ENCODE results near the gene SLC44A3.
"Not testable (repeated sequence)": the region's sequence is repeated elsewhere in the genome, so short reads cannot be mapped to it uniquely, and the experiment has no call there.

The SLC44A3 gene

DNA sequence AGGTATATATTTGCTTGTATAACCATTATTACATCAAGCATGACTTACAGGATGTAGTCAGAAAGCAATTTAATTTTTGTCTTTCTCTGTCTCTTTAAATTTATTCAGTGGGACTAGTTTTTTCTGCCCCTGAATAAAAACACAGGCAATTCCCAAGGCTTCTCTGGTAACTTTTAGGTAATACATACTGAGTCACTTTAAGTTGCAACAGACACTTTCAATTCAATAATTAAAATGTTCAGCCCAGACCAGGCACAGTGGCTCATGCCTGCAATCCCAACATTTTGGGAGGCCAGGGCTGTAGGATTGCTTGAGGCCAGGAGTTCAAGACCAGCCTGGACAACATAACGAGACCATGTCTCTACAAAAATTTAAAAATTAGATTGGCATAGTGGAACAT, 12.3 kb downstream of the SLC44A3 start:
- no peak for DNase-seq (ENCODE audit: low read depth, low spot score)
- no peak overlapping the region for H3K27ac ChIP-seq

GRCh38 chr1:94832931-94833585, 12.9 kb downstream of the SLC44A3 start:
- no peak overlapping the region for H3K27ac ChIP-seq
- H3K9ac ChIP-seq (ENCODE audit: insufficient read length), result no peak overlapping the region
- no peaks in the 10 kb centered on the region for H3K36me3 ChIP-seq (ENCODE audit: insufficient read depth, low read length)
- no peaks in the 10 kb centered on the region for H3K9me3 ChIP-seq (ENCODE audit: low read depth, low read length)
- TF ChIP-seq EZH2 (IDR thresholded peaks at IDR 0.05) (no peak), FOXP2 (optimal IDR thresholded peaks at IDR 0.05; ENCODE audit: control extremely low read depth, extremely low read length, insufficient read depth) (no peak), POLR2AphosphoS5 (IDR thresholded peaks at IDR 0.05; ENCODE audit: borderline replicate concordance, low read depth, low read length) (no peak)
- no peak overlapping the region for H3K4me3 ChIP-seq
- DNase-seq (ENCODE audit: low read depth, low spot score), result no peak

More for the DNA sequence above, 12.3 kb downstream of the SLC44A3 start:
- no peaks in the 10 kb centered on the region for H3K36me3 ChIP-seq (ENCODE audit: insufficient read depth, low read length)
- H3K4me3 ChIP-seq, result no peak overlapping the region
- no peak overlapping the region for H3K9ac ChIP-seq (ENCODE audit: insufficient read length)
- TF ChIP-seq POLR2AphosphoS5 (IDR thresholded peaks at IDR 0.05; ENCODE audit: borderline replicate concordance, low read depth, low read length) (no peak), EZH2 (IDR thresholded peaks at IDR 0.05) (no peak), FOXP2 (optimal IDR thresholded peaks at IDR 0.05; ENCODE audit: control extremely low read depth, extremely low read length, insufficient read depth) (no peak)
- no peaks in the 10 kb centered on the region for H3K9me3 ChIP-seq (ENCODE audit: low read depth, low read length)

DNA sequence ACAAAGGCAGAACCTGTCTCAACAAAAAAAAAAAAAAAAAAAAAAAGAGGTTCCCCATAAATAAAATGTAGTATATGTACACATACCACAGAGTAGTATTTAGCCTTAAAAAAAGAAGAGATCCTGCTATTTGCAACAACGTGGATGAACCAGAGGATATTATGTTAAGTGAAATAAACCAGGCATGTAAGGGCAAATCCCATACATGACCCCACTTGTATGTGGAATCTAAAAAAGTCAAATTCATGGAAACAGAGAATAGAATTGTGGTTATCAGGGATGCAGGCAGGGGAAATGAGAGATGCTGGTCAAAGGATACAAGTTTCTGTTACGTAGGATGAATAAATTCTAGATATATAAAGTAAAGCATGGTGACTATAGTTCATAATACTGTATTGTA, 16.7 kb downstream of the SLC44A3 start:
- TF ChIP-seq POLR2AphosphoS5 (IDR thresholded peaks at IDR 0.05; ENCODE audit: borderline replicate concordance, low read depth, low read length) (no peak), FOXP2 (optimal IDR thresholded peaks at IDR 0.05; ENCODE audit: control extremely low read depth, extremely low read length, insufficient read depth) (no peak), EZH2 (IDR thresholded peaks at IDR 0.05) (no peak)
- no peak for DNase-seq (ENCODE audit: low read depth, low spot score)
- Histone ChIP-seq H3K36me3 (ENCODE audit: insufficient read depth, low read length) (no peaks in the 10 kb centered on the region), H3K4me3 (no peak overlapping the region), H3K27ac (no peak overlapping the region), H3K9me3 (ENCODE audit: low read depth, low read length) (no peaks in the 10 kb centered on the region), H3K9ac (ENCODE audit: insufficient read length) (no peak overlapping the region)

DNA sequence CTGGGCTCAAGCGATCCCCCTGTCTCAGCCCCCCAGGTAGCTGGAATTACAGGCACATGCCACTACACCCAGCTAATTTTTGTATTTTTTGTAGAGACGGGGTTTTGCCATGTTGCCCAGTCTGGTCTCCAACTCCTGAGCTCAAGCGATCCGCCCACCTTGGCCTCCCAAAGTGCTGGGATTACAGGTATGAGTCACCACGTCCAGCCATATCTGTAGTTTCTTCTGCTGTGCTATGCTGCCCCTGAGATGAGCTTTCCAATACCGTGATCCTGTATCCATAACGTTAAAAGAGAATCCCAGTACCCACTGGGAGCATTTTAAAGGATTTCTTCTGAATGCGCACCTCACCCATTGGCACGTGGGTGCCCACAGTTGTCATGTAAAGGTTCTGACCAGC, 20.2 kb downstream of the SLC44A3 start:
- H3K36me3 ChIP-seq (ENCODE audit: insufficient read depth, low read length), result not testable (repeated sequence)

GRCh38 chr1:94840808-94841207, 20.7 kb downstream of the SLC44A3 start:
- Histone ChIP-seq H3K4me3 (no peak overlapping the region), H3K9me3 (ENCODE audit: low read depth, low read length) (no peaks in the 10 kb centered on the region), H3K9ac (ENCODE audit: insufficient read length) (no peak overlapping the region), H3K36me3 (ENCODE audit: insufficient read depth, low read length) (no peaks in the 10 kb centered on the region), H3K27ac (no peak overlapping the region)
- TF ChIP-seq EZH2 (IDR thresholded peaks at IDR 0.05) (no peak), POLR2AphosphoS5 (IDR thresholded peaks at IDR 0.05; ENCODE audit: borderline replicate concordance, low read depth, low read length) (no peak)
- DNase-seq (ENCODE audit: low read depth, low spot score), result no peak

More for the DNA sequence above, 20.2 kb downstream of the SLC44A3 start:
- DNase-seq (ENCODE audit: low read depth, low spot score); H3K9ac ChIP-seq (ENCODE audit: insufficient read length); H3K9me3 ChIP-seq (ENCODE audit: low read depth, low read length); H3K27ac ChIP-seq; H3K4me3 ChIP-seq: not testable (repeated sequence)

DNA sequence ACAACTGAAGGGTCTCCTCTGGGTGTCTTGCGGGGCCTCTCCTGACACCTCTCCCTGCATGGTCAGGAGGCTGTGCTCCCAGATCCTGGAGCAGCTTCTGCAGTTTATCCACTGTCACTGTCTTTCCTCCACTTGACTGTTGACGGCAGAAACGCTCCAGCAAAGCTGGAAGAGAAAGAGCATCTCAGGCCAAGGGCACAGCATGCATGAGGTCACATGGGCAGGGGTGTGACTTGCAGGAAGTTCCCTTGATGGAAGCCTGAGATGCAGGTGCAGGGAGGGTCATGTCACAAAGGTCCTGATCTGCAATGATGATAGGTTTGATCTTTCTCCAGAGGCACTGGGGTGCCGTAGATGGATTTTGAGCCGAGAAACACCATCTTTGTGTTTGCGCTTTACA, 23.3 kb downstream of the SLC44A3 start:
- TF ChIP-seq POLR2AphosphoS5 (IDR thresholded peaks at IDR 0.05; ENCODE audit: borderline replicate concordance, low read depth, low read length) (no peak), FOXP2 (optimal IDR thresholded peaks at IDR 0.05; ENCODE audit: control extremely low read depth, extremely low read length, insufficient read depth) (no peak), EZH2 (IDR thresholded peaks at IDR 0.05) (no peak)
- DNase-seq (ENCODE audit: low read depth, low spot score), result no peak
- no peak overlapping the region for H3K4me3 ChIP-seq
- no peak overlapping the region for H3K9ac ChIP-seq (ENCODE audit: insufficient read length)
- no peak overlapping the region for H3K27ac ChIP-seq
- H3K36me3 ChIP-seq (ENCODE audit: insufficient read depth, low read length), result no peaks in the 10 kb centered on the region
- H3K9me3 ChIP-seq (ENCODE audit: low read depth, low read length), result no peaks in the 10 kb centered on the region

- TF ChIP-seq FOXP2 (optimal IDR thresholded peaks at IDR 0.05; ENCODE audit: control extremely low read depth, extremely low read length, insufficient read depth), result no peak
- TF ChIP-seq EZH2 (IDR thresholded peaks at IDR 0.05), result no peak
- TF ChIP-seq POLR2AphosphoS5 (IDR thresholded peaks at IDR 0.05; ENCODE audit: borderline replicate concordance, low read depth, low read length), result no peak
- no peak overlapping the region for H3K4me3 ChIP-seq
- no peak for DNase-seq (ENCODE audit: low read depth, low spot score)
These were observed 23.7 kb downstream of the SLC44A3 start for GRCh38 chr1:94843846-94844245.

DNA sequence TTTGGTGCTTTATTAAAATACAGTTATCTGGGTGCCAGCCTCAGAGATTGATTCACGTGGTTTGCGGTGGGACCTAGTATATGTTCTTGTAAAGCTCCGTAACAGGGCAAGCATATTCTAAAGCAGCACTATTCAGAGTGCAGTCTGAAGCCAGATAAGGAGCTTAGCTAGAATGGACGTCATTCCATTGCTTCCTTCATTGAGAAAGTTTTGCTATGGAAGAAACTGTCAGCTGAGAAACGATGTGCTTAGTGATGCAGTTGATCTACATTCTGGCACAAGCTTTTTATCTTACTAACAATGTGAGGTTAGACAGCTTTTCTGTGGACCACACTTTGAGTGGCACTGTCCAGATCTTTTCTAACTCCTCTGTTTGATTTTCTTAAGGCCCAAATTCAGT, 26.2 kb downstream of the SLC44A3 start:
- H3K9me3 ChIP-seq (ENCODE audit: low read depth, low read length), result no peaks in the 10 kb centered on the region
- no peak overlapping the region for H3K9ac ChIP-seq (ENCODE audit: insufficient read length)
- H3K4me3 ChIP-seq, result no peak overlapping the region
- DNase-seq (ENCODE audit: low read depth, low spot score), result no peak
- H3K27ac ChIP-seq, result no peak overlapping the region
- TF ChIP-seq FOXP2 (optimal IDR thresholded peaks at IDR 0.05; ENCODE audit: control extremely low read depth, extremely low read length, insufficient read depth), result no peak
- TF ChIP-seq POLR2AphosphoS5 (IDR thresholded peaks at IDR 0.05; ENCODE audit: borderline replicate concordance, low read depth, low read length), result no peak
- no peak for TF ChIP-seq EZH2 (IDR thresholded peaks at IDR 0.05)
- H3K36me3 ChIP-seq (ENCODE audit: insufficient read depth, low read length), result no peaks in the 10 kb centered on the region

More at GRCh38 chr1:94843846-94844245, 23.7 kb downstream of the SLC44A3 start:
- H3K27ac ChIP-seq, result no peak overlapping the region
- H3K36me3 ChIP-seq (ENCODE audit: insufficient read depth, low read length), result no peaks in the 10 kb centered on the region
- H3K9me3 ChIP-seq (ENCODE audit: low read depth, low read length), result no peaks in the 10 kb centered on the region
- no peak overlapping the region for H3K9ac ChIP-seq (ENCODE audit: insufficient read length)

DNA sequence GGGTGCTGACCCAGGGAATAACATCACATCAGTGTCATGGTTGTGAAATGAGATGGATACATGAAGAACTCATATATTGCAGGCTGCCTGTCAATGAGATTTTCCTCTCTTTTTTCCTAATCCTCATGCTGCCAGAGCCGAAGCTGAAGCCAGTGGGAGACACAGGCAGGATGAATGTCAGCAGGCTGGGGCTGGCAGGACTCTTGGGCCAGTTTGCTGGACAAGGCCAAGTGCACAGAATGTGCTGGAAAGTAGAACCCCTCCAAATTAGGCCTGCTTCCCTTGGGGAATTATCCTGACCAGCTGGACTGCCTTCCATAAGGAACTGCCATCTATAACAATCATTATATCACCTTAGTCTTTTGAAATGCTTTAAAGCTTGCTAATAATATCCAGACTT, 31.4 kb downstream of the SLC44A3 start:
- Histone ChIP-seq H3K27ac (no peak overlapping the region), H3K9me3 (ENCODE audit: low read depth, low read length) (no peaks in the 10 kb centered on the region), H3K36me3 (ENCODE audit: insufficient read depth, low read length) (no peaks in the 10 kb centered on the region), H3K4me3 (no peak overlapping the region), H3K9ac (ENCODE audit: insufficient read length) (no peak overlapping the region)
- TF ChIP-seq EZH2 (IDR thresholded peaks at IDR 0.05) (no peak), POLR2AphosphoS5 (IDR thresholded peaks at IDR 0.05; ENCODE audit: borderline replicate concordance, low read depth, low read length) (no peak), FOXP2 (optimal IDR thresholded peaks at IDR 0.05; ENCODE audit: control extremely low read depth, extremely low read length, insufficient read depth) (no peak)
- DNase-seq (ENCODE audit: low read depth, low spot score), result no peak

Measured in SK-N-MC (cell line).